ENCODE measurements around the gene SLC4A1AP.
"Not testable (repeated sequence)": the region's sequence is repeated elsewhere in the genome, so short reads cannot be mapped to it uniquely, and the experiment has no call there.

Gene SLC4A1AP

DNA sequence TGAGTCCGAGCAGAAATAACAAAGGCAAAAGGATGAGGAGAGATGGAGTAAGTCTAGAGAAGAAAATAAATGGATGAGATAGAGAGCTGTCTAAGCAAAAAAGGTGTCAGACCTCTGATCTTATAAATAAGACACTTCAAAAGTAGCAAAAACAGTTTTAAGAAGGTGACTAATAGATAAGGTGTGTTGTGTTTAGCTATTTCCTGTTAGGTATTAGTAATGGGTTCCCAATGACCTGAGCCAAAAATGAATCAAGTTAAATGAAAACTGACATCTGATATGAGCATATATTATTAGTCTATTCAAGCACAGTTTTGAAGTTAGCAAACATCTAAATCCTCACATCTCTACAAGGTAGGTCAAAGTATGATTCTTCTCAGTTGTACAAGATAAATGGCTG lies 10.9 kb upstream of the SLC4A1AP start:
- no peak for DNase-seq (ENCODE audit: low read depth)

DNA sequence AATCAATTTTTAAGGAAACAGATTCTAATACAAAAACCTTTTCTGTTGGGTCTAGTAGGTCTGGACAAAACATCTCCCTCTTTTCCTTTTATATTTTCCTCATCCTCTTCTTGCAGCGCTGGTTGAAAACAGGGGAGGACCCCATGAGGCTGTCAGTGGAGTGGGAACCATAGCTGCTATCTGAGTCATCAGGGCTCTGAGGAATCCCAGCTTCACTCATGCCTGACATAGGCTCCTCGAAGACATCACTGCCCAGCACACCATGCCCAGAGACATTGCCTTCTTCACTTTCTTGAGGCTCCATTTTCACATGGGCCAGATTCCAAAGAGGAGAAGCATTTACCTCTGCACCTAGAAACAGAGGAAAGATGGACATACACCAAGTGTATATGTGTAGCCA lies 10.3 kb upstream of the SLC4A1AP start:
- peak; percentile 22 for DNase-seq (ENCODE audit: low read depth)

- peak; percentile 46 for DNase-seq (ENCODE audit: low read depth)
Observed at GRCh38 chr2:27655155-27655951, 8.3 kb upstream of the SLC4A1AP start.

- DNase-seq (ENCODE audit: low read depth) = no peak
Observed at GRCh38 chr2:27661371-27661770, 2.3 kb upstream of the SLC4A1AP start.

DNA sequence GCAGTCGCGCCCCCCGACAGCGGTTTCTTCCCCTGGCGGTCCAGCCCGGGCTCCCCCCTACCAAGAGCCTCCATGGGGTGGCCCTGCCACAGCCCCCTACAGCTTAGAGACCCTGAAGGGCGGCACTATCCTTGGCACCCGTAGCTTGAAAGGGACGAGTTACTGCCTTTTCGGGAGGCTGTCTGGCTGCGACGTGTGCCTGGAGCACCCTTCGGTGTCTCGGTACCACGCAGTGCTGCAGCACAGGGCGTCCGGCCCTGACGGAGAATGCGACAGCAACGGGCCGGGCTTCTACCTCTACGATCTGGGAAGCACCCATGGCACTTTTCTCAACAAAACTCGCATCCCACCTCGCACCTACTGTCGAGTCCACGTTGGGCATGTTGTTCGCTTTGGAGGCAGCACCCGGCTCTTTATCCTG lies 475 bp downstream of the SLC4A1AP start:
- DNase-seq (ENCODE audit: low read depth) = no peak

DNA sequence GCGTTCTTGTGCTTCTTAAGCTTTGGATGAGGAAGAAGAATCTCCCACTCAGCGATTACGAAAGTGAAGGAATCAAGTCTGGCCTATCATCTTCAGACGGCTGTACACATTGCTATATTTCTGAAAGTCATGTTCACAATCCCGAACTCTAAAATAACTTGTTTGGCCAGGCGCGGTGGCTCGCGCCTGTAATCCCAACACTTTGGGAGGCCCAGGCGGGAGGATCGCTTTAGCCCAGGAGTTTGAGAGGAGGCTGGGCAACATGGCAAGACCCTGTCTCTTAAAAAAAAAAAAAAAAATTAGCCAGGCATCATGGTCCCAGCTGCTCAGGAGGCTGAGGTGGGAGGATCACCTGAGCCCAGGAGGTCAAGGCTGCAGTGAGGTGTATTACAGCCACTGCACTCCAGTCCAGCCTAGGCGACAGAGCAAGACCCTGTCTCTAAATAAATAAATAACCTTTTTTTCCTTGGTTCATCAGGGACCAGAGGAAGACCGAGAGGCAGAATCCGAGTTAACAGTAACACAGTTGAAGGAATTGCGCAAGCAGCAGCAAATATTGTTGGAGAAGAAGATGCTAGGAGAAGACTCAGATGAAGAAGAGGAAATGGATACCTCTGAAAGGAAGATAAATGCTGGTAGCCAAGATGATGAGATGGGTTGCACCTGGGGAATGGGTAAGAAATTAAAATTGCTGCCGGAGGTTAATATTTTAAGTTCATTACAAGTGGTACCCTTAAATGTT lies 1.1 kb downstream of the SLC4A1AP start:
- DNase-seq (ENCODE audit: low read depth) = no peak

GRCh38 chr2:27667446-27667845 lies 3.8 kb downstream of the SLC4A1AP start:
- DNase-seq (ENCODE audit: low read depth) = no peak

GRCh38 chr2:27671235-27671634 lies 7.5 kb downstream of the SLC4A1AP start:
- no peak for DNase-seq (ENCODE audit: low read depth)

GRCh38 chr2:27672723-27673486 lies 9.2 kb downstream of the SLC4A1AP start:
- DNase-seq (ENCODE audit: low read depth) = no peak

- DNase-seq (ENCODE audit: low read depth) = no peak
Observed at GRCh38 chr2:27680571-27680970, 16.9 kb downstream of the SLC4A1AP start.

DNA sequence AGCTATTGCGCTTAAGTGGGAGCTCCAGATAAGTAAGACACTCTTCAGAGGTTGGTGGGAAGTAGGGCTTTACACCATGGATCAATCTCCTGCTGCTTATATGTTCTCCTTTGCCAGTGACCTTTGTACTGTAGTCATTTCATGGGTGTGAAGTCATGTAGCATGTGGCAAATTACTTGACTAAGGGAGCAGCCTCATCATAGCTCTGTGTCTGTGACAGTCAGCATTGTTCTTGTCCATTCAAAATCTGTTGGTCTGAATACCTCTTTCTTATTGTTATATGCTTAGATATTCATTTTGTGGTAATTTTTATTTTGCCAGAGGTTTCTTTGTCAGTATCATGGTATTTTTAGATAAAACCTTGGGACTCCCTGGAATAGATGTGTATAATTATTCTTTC lies 18.2 kb downstream of the SLC4A1AP start:
- DNase-seq (ENCODE audit: low read depth) = peak; percentile 76

DNA sequence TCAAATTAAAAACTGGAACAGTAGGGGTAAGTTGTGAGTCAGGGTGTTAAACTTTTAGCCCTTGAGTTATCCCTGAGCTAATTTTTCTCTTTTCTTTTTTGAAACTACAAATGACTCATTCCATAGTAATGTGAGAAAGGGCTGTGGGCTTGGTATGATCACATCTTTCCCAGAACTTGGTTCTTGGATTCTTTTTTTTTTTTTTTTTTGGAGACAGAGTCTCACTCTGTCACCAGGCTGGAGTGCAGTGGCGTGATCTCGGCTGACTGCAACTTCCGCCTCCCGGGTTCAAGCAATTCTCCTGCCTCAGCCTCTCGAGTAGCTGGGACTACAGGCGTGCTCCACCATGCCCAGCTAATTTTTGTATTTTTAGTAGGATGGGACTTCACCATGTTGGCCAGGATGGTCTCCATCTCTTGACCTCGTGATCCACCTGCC lies 18.7 kb downstream of the SLC4A1AP start:
- peak; percentile 95 for DNase-seq (ENCODE audit: low read depth)

DNA sequence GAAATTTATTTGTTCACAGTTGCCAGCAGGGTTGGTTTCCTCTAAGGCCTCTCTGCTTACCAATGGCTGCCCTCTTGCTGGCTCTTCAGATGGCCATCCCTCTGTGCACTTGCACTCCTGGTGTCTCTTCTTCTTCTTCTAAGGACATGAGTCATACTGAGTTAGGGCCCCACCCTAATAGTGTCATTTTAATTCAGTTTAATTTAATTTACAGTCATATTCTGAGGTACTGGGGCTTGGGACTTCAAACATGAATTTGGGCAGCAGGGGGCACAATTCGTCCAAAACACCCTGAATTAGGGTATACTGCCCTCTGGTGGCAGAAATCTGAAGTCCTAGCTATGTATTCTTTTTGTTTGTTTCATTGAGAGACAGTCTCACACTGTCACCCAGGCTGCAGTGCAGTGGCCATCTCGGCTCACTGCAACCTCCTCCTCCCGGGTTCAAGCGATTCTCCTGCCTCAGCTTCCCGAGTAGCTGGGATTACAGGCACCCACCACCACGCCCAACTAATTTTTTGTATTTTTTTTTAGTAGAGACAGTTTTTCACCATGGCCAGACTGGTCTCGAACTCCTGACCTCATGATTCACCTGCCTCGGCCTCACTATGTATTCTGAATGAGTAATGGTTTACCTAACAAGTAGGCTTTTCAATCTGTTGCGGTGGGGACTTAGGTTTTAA lies 19.8 kb downstream of the SLC4A1AP start:
- peak; percentile 88 for DNase-seq (ENCODE audit: low read depth)

DNA sequence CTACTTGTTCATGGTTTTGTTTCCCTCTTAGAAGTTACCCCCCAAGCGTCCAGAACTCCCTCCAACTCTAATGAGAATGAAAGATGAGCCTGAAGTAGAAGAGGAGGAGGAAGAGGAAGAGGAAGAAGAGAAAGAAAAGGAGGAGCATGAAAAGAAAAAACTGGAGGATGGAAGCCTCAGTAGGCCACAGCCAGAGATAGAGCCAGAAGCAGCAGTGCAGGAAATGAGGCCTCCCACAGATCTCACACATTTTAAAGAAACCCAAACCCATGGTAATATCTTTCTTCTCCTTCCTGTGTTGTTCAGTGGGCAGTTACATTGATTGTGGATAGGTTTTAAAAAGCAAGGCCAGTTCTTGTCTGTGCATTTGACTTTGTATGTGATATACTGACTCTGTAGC lies 21.3 kb downstream of the SLC4A1AP start:
- DNase-seq (ENCODE audit: low read depth) = not testable (repeated sequence)

GRCh38 chr2:27685577-27685976 lies 21.9 kb downstream of the SLC4A1AP start:
- no peak for DNase-seq (ENCODE audit: low read depth)

GRCh38 chr2:27687232-27687631 lies 23.5 kb downstream of the SLC4A1AP start:
- DNase-seq (ENCODE audit: low read depth) = no peak

- DNase-seq (ENCODE audit: low read depth) = peak; percentile 32
Observed at GRCh38 chr2:27689424-27689823, 25.7 kb downstream of the SLC4A1AP start.

GRCh38 chr2:27690052-27690451 lies 26.4 kb downstream of the SLC4A1AP start:
- no peak for DNase-seq (ENCODE audit: low read depth)

DNA sequence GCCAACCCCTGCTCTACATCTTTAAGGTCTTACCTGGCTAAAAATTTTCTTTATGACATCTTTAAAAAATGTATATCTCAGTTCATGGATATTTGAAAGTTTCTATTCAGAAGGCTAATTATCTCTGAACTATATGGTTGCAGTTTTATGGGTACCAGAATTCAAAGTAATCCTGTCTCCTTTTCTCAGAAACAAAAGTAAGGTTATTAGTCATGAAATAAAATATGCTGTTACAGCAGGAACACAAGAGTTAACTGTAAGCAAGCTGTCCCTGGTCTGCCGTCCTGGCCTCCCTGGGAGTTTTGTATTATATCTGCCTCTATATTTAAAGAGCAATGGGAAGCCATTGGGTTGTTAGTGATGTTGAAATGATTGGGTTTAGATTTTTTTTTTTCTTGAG lies 34.0 kb downstream of the SLC4A1AP start:
- DNase-seq (ENCODE audit: low read depth) = no peak

DNA sequence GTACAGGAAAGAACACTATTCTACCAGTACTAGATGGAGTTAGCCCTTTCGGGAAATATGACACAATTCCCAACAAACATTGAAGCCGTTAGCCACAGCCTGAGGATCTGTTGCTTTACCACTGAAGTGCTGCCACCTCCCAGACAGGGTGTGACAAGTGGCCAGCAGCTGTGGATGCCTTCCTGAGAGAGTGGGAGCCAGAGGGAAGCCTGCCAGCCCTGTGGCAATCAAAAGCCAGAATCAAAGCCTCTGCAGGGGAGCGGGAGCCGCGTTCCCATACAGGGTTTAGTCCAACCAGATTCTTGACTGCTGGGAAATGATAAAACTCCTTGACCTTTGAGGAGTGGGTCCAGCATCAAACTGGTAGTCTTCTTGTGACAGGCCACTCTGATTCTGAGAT lies 38.0 kb downstream of the SLC4A1AP start:
- peak; percentile 49 for DNase-seq (ENCODE audit: low read depth)

GRCh38 chr2:27702302-27702701 lies 38.6 kb downstream of the SLC4A1AP start:
- DNase-seq (ENCODE audit: low read depth) = no peak
